Heart left ventricle (tissue), 13 donors: Measurements from ENCODE around the gene C1S.
"Not testable (repeated sequence)": the region's sequence is repeated elsewhere in the genome, so short reads cannot be mapped to it uniquely, and the experiment has no call there.

ENCODE experiments used
- CTCF ChIP-seq, 12 donors: fragments of 200-600 bp; sonication (generic) in 4 of 12; IDR thresholded peaks; one replicate each; pipeline versions ENCODE4 v1.5.0 to v1.8.0; 2018 to 2022; ENCODE audit warnings: antibody characterized with exemption in 12 of 12, mild to moderate bottlenecking in 5 of 12
- POLR2A ChIP-seq, 2 donors: fragments of 450-650 bp; IDR thresholded peaks; one replicate each; pipeline ENCODE4 v1.6.1; 2017; ENCODE audit warnings: antibody characterized with exemption in 2 of 2, mild to moderate bottlenecking in 2 of 2, moderate library complexity in 2 of 2
- donor health status: ischemic (EF 13 %, LVEDD 7.1; RV severe dilation, severe dysfunction).
- donor health status: DM: no; HTN: yes; CAD: no.
- donor health status: DM: no; HTN: no; CAD: no.
- donor health status: ischemic (EF 25% LVEDD 6.9; RV normal size, moderate dysfunction).
- donor health status: ischemic (EF 25% LVEDD 5.7; RV mildly dilated, moderate dysfunction).
- donor health status: ischemic (EF 35%, LVEDD 5.7; RV mildly dilated, moderate dysfunction).
- donor health status: nonischemic (EF 11% LVEDD 7.7; RV severe dilation, severe dysfunction).
- donor health status: DM: yes; HTN: yes; CAD: no.
- donor health status: PGD.
- donor health status: ischemic (EF 29% LVEDD 5.4; RV normal size, mild dysfunction).
- donor health status: nonischemic (EF 23%, LVEDD 6.1; RV moderate dilation, normal function).

GRCh38 chr12:7049973-7050372 lies 10.5 kb upstream of the C1S start:
- not testable (repeated sequence) for TF ChIP-seq CTCF, POLR2A (IDR thresholded peaks at IDR 0.05)
